Measurements from ENCODE around the gene MEIS3. TPM values are rescaled to one million over a fixed set of nuclear protein-coding genes. Genes with fewer than 3 reads are reported as not detected.

Gene MEIS3
- polyA plus RNA-seq, 1 of the 3 experiments (the other 2 are of a cell fraction): 69.8 TPM

DNA sequence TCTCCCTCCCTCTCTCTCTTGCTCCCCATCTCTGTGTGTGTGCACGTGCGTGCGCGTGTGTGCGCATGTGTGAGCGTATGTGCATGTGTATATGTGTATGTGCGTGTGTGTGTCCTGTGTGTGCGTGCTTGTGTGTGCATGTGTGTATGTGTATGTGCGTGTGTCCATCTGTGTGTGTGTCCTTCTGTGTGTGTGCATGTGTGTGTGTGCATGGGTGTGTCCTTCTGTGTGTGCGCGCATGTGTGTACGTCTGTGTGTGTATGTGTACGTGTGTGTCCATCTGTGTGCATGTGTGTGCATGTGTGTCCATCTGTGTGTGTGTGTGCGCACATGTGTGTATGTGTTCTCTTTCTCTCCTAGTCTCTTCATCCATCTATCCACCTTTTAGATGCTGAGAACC is 40.1 kb upstream of the MEIS3 start:
- no peak for DNase-seq
- CTCF ChIA-PET: interaction anchor here (1.0 to 1.1 kb wide), 2 partner anchors 9 to 23 kb away, joined by 3 read pairs; no protein-coding TSS in a partner anchor
- no peaks in the 10 kb centered on the region for H3K9me2 ChIP-seq
- H3K79me2 ChIP-seq (ENCODE audit: insufficient read depth): no peaks in the 10 kb centered on the region
- WGBS (ENCODE audit: low lambda C conversion rate): 85% methylated on average over 14 of the region's 14 CpGs
- no peak overlapping the region for H3K4me3 ChIP-seq (ENCODE audit: low read depth in 2 of 2, low read length in 1 of 2)
- H3K27ac ChIP-seq (ENCODE audit: low read depth in 2 of 2, low read length in 1 of 2): no peak overlapping the region
- H3K36me3 ChIP-seq (replicated peaks in 1 of 2; ENCODE audit: control insufficient read depth in 1 of 2, insufficient read depth in 2 of 2, low read length in 1 of 2): no peaks in the 10 kb centered on the region
- H3K4me1 ChIP-seq (ENCODE audit: control insufficient read depth in 1 of 2, insufficient read depth in 2 of 2, low read depth in 1 of 2, low read length in 1 of 2): no peaks in the 10 kb centered on the region
- TF ChIP-seq, protein P1, sequence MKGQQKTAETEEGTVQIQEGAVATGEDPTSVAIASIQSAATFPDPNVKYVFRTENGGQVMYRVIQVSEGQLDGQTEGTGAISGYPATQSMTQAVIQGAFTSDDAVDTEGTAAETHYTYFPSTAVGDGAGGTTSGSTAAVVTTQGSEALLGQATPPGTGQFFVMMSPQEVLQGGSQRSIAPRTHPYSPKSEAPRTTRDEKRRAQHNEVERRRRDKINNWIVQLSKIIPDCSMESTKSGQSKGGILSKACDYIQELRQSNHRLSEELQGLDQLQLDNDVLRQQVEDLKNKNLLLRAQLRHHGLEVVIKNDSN (IDR thresholded peaks at IDR 0.05; ENCODE audit: borderline replicate concordance, low read depth): no peak
- no peak for TF ChIP-seq MEF2A (IDR thresholded peaks at IDR 0.05; ENCODE audit: borderline replicate concordance, low read depth)
- TF ChIP-seq GABPA (IDR thresholded peaks at IDR 0.05; ENCODE audit: low read depth): no peak
- TF ChIP-seq CHD2 (IDR thresholded peaks at IDR 0.05; ENCODE audit: low read length, partially characterized antibody): no peak
- no peak for TF ChIP-seq ELF1 (IDR thresholded peaks at IDR 0.05)
- no peak for TF ChIP-seq JUND (IDR thresholded peaks at IDR 0.05)
- no peak for TF ChIP-seq TCF12 (IDR thresholded peaks at IDR 0.05)
- no peak for TF ChIP-seq NRF1 (IDR thresholded peaks at IDR 0.05; ENCODE audit: low read depth, low read length)
- no peak for TF ChIP-seq RCOR1 (IDR thresholded peaks at IDR 0.05; ENCODE audit: low read length)
- no peak for TF ChIP-seq EP300 (IDR thresholded peaks at IDR 0.05; ENCODE audit: borderline replicate concordance in 1 of 2, low read depth in 1 of 2, low read length in 1 of 2)
- no peak for TF ChIP-seq TEAD4 (IDR thresholded peaks at IDR 0.05; ENCODE audit: borderline replicate concordance, insufficient read depth)
- no peak for TF ChIP-seq YY1 (IDR thresholded peaks at IDR 0.05; ENCODE audit: low read depth)
- no peak for TF ChIP-seq FOXM1 (IDR thresholded peaks at IDR 0.05; ENCODE audit: low read depth)
- POLR2A ChIA-PET: no interaction called here
- no peaks in the 10 kb centered on the region for H4K20me1 ChIP-seq (ENCODE audit: insufficient read depth)
- no peaks in the 10 kb centered on the region; the same call in 1 of the 2 replicates for H3K27me3 ChIP-seq (ENCODE audit: insufficient read depth)
- no peaks in the 10 kb centered on the region for H3F3A ChIP-seq (replicated peaks; ENCODE audit: insufficient read depth)
- no peak overlapping the region for H3K4me2 ChIP-seq
- no peaks in the 10 kb centered on the region for H3K9me3 ChIP-seq
- H3K9ac ChIP-seq: no peak overlapping the region
- no peak overlapping the region for H2AFZ ChIP-seq (ENCODE audit: low read depth)

DNA sequence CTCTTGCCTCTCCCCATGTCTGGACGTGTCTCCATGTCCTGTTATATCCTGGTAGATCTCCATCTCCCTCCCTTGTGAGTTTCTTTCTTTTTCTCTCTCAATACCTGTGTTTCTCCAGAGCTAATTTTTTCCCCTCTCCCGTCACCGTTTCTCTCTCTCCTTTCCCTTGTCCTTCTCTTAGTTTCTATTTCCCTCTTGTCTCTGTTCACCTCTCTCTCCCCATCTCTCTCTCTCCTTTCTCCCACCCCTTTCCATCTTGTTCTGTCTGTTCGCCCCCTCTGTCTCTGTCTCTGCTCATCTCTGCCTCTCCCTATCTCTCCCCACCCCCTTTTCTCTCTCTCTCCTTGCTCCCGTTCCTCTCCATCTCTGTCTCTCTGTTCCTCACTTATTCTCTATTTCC is 39.3 kb upstream of the MEIS3 start:
- Histone ChIP-seq H3F3A (replicated peaks; ENCODE audit: insufficient read depth) (no peaks in the 10 kb centered on the region), H3K4me1 (ENCODE audit: control insufficient read depth in 1 of 2, insufficient read depth in 2 of 2, low read depth in 1 of 2, low read length in 1 of 2) (no peaks in the 10 kb centered on the region), H3K27ac (ENCODE audit: low read depth in 2 of 2, low read length in 1 of 2) (no peak overlapping the region), H3K4me2 (no peak overlapping the region), H4K20me1 (ENCODE audit: insufficient read depth) (no peaks in the 10 kb centered on the region), H3K4me3 (ENCODE audit: low read depth in 2 of 2, low read length in 1 of 2) (no peak overlapping the region), H2AFZ (ENCODE audit: low read depth) (no peak overlapping the region), H3K9me2 (no peaks in the 10 kb centered on the region), H3K36me3 (replicated peaks in 1 of 2; ENCODE audit: control insufficient read depth in 1 of 2, insufficient read depth in 2 of 2, low read length in 1 of 2) (no peaks in the 10 kb centered on the region), H3K9ac (no peak overlapping the region), H3K9me3 (no peaks in the 10 kb centered on the region), H3K79me2 (ENCODE audit: insufficient read depth) (no peaks in the 10 kb centered on the region), H3K27me3 (ENCODE audit: insufficient read depth) (no peaks in the 10 kb centered on the region; the same call in 1 of the 2 replicates)
- no peak for TF ChIP-seq CHD2 (IDR thresholded peaks at IDR 0.05; ENCODE audit: low read length, partially characterized antibody)
- no peak for TF ChIP-seq MEF2A (IDR thresholded peaks at IDR 0.05; ENCODE audit: borderline replicate concordance, low read depth)
- TF ChIP-seq MXI1 (IDR thresholded peaks at IDR 0.05; ENCODE audit: low read depth, low read length): no peak
- no peak for TF ChIP-seq SMC3 (IDR thresholded peaks at IDR 0.05; ENCODE audit: low read depth, low read length)
- TF ChIP-seq, protein P2, sequence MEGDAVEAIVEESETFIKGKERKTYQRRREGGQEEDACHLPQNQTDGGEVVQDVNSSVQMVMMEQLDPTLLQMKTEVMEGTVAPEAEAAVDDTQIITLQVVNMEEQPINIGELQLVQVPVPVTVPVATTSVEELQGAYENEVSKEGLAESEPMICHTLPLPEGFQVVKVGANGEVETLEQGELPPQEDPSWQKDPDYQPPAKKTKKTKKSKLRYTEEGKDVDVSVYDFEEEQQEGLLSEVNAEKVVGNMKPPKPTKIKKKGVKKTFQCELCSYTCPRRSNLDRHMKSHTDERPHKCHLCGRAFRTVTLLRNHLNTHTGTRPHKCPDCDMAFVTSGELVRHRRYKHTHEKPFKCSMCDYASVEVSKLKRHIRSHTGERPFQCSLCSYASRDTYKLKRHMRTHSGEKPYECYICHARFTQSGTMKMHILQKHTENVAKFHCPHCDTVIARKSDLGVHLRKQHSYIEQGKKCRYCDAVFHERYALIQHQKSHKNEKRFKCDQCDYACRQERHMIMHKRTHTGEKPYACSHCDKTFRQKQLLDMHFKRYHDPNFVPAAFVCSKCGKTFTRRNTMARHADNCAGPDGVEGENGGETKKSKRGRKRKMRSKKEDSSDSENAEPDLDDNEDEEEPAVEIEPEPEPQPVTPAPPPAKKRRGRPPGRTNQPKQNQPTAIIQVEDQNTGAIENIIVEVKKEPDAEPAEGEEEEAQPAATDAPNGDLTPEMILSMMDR (IDR thresholded peaks at IDR 0.05): no peak
- TF ChIP-seq, protein P3, sequence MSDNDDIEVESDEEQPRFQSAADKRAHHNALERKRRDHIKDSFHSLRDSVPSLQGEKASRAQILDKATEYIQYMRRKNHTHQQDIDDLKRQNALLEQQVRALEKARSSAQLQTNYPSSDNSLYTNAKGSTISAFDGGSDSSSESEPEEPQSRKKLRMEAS (IDR thresholded peaks at IDR 0.05; ENCODE audit: low read depth): no peak
- TF ChIP-seq TEAD4 (IDR thresholded peaks at IDR 0.05; ENCODE audit: borderline replicate concordance, insufficient read depth): no peak
- TF ChIP-seq, protein P4, sequence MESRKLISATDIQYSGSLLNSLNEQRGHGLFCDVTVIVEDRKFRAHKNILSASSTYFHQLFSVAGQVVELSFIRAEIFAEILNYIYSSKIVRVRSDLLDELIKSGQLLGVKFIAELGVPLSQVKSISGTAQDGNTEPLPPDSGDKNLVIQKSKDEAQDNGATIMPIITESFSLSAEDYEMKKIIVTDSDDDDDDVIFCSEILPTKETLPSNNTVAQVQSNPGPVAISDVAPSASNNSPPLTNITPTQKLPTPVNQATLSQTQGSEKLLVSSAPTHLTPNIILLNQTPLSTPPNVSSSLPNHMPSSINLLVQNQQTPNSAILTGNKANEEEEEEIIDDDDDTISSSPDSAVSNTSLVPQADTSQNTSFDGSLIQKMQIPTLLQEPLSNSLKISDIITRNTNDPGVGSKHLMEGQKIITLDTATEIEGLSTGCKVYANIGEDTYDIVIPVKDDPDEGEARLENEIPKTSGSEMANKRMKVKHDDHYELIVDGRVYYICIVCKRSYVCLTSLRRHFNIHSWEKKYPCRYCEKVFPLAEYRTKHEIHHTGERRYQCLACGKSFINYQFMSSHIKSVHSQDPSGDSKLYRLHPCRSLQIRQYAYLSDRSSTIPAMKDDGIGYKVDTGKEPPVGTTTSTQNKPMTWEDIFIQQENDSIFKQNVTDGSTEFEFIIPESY (IDR thresholded peaks at IDR 0.05; ENCODE audit: borderline replicate concordance, low read depth): no peak
- POLR2A ChIA-PET: no interaction called here
- CTCF ChIA-PET: no interaction called here
- 43% methylated on average over 5 of the region's 5 CpGs for WGBS (ENCODE audit: low lambda C conversion rate)
- no peak for DNase-seq

Measured in SK-N-SH (cell line).